ENCODE measurements around the gene ELK4.

Gene ELK4

DNA sequence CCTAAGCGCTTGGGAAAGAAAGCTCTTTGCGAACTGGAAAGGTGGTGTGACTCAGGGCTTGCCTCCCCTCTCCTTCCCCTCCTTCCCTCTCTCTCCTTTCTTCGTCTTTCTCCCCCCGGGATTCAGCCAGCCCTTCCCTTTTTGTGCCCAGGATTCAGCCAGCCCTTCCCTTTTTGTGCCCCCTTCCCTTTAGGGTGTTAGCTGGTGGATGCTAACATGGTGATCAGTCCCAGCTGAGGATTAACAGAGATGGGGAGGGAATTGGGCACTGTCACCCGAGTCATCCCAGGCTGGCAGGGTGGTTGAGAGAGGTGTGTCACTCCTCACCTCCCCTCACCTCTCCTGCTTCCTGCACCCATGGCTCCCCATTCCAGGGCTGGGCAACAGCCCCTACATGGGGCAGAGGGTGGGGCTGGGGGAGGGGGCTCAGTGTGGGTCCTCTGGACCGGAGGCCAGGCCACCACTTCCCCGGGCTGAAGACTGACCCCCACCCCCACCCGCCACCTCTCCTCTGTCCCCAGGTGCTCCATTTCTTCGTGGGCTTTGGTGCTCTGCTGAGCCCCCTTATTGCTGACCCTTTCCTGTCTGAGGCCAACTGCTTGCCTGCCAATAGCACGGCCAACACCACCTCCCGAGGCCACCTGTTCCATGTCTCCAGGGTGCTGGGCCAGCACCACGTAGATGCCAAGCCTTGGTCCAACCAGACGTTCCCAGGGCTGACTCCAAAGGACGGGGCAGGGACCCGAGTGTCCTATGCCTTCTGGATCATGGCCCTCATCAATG is 51.5 kb downstream of the ELK4 start:
- no peak for DNase-seq

DNA sequence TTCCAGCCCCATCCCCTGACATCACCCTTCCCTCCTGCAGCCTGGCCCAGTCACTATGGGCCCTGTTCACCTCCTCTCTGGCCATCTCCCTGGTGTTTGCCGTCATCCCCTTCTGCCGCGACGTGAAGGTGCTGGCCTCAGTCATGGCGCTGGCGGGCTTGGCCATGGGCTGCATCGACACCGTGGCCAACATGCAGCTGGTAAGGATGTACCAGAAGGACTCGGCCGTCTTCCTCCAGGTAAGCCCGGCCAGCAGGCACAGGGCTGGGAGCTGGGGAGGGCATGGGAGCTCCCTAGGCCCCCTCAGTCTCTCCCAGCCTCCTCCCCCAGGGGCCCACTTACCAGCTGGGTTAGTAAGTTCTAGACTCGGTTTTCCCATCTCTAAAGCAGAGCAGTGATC is 52.1 kb downstream of the ELK4 start:
- DNase-seq, result no peak

DNA sequence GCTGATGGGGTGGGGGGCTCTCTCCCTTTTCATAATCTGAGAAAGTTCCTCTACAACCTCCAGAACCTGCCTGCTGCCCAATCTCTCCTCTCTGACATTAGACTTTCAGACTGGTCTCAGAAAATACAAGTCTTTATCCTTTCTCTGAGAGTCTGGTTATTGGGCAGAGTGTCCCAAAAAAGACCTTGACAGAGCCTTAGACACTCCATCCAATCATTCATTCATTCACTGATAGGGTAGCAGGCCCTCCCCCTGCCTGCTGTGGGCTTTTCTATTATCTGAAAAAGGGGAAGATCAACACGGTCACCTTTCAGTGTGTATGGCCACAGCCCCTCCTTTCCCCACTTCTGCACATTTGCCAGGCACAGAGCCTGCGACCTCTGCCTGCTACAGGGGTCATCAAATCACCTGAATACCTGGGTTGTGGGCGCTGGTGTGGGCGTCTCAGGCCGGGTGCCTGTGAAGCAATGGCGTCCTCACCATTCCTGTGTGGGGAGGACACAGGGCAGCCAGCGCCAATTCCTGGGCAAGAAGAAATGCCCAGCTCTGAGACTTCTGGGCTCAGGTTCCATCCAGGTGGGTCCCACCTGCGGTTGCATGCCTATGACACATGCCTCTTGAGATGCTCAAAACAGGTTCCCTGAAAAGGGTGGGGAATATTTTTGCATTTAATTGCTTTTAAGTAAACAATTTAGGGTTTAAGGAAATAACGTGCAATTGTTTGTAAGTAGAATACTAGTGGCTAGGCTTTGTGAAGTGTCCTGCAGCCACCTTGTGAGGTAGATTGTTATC is 52.8 kb downstream of the ELK4 start:
- no peak for DNase-seq

DNA sequence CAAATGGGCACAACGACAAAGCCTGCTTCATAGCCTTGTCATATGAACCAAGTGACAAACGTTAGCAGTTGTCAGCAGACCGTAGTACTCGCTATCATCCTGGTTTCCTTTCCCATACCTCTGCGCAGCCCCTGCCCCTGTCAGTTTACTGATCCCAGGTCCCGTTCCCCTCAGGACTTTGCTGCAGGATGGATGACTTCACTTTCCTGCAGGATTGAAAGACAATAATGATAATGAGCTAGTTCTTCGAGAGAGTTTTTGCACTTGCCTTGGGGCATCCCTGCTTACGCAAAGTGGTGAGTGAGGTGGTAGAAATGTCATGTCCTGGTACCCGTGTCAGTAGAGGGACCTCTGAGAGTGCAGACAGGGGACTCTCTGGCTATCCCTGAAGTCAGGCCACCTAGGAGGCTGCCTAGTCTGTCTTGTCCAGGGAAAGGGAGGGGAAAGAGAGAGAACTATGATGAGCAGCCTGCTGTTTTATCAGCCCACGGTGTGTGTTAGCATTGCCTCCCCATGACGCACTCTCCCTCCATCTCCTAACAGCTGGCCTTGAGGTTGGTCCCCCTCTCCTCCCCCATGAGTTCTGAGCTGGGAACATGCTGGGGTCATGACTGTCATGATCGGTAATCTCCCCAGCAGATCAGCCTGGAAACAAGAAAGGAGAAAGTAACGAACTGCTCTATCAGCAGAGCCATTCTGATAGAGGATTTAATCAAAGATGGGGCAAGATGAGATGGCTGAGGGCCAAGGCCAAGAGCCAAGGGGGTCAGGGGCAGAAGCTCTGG is 53.7 kb downstream of the ELK4 start:
- no peak for DNase-seq

DNA sequence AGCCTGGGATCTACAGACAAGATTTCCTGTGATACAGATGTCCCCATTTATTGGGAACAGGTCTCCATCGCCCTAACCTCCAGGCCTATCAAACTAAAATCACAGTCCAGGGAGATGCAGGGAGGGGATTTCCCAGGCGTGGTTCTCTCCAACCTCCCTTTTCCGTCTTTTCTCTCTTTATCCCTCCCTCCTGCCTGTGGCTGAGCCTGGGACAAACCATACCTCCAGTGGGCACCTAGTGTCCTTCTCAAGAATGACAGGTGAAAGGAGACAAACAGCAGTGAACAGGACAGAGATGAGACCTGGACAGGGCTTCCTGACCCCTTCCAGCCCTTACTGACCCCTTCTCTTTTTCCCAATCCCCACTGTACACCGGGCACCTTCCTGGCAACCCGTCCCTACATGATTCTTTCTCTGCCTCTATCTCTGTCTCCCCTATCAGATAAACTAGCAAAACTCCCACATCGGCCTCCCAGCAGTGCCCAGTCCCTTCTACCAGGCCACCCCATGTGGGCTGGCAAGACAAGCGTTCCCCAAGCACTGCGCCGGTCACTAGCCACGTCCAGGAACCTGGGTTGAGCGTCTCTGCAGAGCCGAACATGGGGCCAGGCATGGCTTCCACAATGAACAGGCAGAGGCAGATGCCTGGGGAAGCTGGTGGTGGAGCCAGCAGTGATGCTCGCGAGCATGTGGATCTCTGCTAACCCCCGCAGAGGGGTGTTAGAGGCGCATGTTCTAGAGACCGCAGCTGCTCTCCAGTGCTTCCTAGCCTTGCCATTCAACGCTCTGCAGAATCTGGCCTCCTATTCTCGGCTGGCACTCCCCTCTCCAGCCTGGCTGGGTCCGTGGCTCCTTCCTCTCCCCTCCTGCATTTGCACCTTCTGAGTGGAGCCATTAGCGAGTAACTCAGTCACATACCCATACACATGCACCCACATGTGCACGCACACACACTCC is 54.7 kb downstream of the ELK4 start:
- DNase-seq, result no peak

DNA sequence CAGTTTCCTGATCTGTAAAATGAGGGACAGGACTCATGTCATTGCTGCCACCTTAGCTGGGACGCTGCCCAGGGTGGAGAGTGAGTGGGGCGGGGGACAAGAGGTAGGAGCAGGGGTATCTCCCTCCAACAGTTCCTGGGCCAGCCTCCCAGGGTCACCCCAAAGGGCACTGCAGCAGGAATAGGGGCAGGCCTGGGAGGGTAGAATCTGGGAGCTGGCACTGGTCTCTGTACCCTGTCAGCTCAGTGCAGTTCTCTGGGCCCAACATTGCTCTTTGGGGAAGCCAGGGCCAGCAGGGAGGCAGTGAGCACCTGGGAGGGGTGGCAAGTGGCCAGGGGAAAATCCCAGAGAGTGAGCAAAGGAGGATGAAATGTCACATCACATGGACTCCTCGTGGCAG is 55.8 kb downstream of the ELK4 start:
- DNase-seq, result no peak

DNA sequence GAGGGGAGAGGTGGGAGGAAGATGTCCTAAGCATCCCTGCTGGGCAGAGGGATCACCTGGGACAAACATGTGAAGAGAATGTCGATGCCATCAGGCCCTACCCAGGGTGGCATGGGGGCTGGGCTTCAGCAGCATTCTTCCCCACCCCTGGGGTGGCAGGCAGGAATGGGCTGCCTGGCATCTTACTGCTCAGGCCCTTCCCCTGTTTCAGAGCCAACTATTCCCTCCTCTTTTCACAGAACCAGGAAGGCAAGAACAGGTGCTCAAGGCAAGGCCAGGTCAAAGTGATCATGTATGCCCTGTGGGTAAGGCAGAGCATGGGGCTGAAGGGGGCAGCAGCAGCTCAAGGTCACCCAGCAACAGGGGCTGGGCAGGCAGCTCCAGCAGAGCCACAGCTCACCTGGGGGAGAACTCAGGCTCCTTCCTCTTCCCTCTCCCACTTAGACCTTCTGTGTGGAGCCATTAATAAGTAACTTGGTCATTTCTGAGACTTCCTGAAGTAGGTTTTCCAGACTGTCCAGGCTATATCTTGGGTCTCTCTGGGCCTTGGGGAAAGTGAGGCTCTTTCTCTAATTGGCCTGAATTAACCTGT is 56.4 kb downstream of the ELK4 start:
- DNase-seq, result no peak

DNA sequence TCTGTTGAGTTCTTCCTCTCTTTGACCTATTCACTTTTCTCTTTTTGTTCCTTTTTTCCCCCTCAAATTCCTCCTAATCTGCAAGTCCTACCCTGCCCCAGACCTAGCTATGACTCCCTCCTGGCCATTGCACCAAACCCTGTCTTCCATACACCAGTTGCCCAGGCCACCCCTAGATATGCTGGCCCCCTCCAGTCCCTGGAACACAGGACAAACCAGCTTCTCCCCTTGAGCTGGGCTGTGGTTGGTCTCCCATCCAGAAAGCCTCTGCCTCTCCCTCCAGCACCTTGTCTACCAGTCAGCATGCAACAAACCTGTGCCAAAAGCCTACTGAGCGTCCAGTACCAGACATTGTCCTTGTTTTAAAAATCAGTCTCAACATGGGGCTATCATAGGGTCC is 59.4 kb downstream of the ELK4 start:
- no peak for DNase-seq

DNA sequence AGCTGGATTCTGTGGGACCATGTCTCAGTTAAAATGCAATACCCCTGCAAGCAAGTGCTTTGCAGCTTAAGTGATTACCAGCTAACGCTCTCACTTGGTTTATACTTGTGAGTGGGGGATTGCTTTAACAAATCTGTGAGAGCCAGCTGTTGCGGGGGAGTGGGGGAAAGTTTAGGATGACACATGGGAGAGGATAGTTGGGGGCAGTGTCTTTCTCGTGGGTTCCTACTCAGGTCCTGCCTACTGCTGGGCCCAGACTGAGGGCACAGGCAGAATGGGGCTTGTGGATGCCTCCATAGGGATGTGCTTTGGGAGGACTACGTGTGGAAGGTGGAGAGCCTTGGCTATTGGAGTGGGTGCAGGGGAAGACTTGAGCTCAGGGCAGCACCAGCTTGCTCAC is 60.1 kb downstream of the ELK4 start:
- no peak for DNase-seq

DNA sequence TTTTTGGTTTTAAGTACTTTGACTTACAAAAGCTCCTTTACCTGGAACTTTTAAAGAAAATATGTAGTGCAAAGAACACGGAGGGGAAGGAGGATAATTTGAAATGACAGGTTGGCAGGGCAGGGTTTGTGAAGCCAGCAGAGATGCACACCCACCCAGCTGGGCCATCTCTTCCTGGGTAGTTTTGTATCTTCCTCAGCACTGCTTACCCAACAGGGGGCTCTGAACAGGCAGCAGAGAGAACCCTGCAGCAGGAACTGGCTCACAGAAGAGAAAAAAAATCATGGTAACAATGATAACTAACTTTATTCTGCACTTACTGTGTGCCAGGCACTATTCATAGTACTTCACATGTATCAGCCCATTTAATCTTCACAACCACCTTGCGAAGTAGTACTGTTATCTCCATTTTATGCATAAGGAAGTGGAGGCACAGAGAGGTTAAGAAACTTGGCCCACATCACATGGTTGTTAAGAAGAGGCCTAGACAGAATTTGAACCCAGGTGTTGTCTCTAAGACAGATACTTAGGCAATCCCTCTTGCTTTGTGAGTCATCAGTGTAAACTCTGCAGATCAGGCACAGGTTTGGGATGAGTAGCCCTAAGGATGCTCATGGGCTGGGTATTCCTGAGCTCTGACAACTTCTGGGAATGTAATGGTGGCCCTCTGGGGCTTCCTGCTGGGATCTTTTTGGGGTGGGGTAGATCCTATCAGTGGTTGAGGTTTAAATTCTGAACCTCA is 60.8 kb downstream of the ELK4 start:
- DNase-seq, result no peak

DNA sequence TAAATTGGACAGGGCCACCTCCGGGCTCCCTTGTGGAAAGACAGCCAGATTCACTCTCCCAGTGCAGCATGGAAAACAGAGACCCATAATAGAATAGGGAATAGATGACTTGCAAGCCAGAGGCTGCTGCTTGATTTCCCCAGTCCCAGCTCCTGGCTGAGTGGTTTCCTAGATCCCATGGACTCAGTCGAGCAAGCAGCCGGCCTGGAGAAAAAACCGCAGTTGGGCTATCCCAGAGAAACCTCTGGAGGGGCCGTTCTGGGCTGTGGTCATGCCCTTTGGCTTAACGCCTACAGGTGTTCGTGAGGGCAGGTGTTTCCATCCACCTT is 61.7 kb downstream of the ELK4 start:
- DNase-seq, result no peak

DNA sequence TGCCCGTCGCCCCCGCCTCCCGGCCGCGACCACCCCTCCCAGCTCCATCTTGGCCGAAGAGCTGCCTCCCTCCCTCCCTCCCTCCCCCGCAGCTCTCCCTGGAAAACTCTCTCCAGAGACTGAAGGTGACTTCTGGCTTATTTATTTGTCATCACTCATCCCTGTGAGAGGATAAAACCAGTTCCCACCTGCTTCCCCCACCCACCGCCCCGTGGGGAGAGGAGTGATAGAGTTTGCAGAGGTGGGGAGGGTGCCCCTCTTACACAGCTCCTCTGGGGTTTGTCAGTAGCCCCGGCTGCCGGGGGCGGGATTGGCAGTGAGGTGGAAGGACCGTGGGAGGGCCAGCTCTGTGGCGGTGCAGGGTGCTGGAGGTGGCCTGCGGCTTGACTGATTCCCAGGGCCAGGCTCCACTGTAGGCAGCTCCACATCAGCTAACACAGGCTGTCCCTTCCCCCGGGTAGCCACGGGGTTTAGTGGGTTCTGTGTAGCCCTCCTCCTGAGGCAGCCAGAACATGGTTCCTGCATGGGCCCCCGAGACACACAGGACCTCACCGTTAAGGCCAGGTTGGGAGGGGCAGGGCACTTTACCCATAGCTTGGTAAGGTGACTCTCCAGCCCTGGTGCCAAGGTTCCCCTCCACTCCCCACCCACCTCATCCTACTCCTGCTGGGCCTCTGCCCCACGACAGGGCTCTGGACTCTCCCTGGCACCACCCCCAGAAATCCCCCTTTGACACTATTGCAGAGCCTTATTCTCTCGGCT is 62.2 kb downstream of the ELK4 start:
- no peak for DNase-seq

DNA sequence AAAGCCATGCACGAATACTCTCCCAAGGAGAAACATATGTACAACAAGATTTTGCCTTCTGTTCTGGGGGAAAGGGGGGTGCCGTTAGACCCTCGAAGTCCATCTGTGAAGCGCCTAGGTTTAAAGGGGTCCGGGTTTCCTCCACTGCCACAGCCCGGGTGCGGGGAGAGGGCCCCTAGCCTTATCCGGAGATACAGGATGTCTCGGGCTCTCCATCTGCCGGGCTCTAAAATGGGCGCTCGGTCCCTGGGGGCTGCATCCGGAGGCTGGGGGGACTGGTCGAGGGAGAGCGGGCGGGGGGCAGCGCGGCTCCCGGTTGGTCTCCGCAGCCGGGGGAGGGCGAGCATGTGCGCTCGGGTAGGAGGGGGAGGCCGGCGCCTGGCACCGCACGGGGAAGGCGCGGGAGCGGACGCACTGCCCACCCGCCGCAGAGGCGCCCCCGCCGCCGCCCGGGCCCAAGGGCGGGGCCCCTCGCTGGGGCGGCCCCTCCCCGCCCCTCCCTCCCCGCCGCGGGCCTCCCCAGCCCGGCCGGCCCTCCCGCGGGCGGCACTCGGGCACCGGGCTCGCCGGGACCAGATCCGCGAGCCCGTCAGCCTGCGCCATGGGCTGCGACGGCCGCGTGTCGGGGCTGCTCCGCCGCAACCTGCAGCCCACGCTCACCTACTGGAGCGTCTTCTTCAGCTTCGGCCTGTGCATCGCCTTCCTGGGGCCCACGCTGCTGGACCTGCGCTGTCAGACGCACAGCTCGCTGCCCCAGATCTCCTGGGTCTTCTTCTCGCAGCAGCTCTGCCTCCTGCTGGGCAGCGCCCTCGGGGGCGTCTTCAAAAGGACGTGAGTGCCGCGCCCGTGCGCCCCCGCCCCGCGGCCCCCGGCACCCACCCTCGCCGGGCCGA is 63.1 kb downstream of the ELK4 start:
- no peak for DNase-seq

DNA sequence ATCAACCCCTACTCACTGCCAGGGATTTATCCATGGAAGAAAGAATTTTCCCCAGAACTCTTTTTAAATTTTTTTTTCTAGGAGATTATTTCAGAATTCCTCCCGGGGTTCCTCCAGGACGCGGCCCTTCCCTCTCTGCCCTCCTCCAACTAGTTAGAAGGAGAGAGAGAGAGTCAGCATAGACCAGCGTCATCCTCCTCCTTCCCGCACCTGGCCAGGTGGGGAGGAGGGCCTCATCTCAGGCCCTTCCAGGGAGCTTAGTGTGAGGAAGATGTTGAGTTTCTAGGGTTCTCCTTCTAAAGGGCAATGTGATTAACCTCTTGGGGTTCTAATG is 63.7 kb downstream of the ELK4 start:
- DNase-seq, result no peak

DNA sequence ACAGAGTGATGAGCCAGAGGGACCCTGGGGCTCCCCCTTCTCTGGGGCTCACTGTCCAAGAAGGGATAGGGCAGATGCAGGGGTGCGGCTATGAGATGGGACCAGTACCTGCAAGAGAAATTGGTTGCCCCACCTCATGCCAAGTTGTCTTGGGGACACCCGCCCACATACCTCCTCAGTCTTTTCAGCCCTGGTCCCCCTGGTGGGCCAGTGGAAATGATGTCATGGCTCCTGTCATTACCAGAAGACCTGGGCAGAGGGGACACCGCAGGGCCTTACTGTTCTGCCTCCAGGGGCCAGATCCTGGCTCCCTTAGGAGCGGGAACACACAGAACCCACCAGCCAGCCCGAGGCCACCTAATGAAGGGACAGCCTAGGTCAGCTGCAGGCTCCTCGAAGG is 64.1 kb downstream of the ELK4 start:
- no peak for DNase-seq

DNA sequence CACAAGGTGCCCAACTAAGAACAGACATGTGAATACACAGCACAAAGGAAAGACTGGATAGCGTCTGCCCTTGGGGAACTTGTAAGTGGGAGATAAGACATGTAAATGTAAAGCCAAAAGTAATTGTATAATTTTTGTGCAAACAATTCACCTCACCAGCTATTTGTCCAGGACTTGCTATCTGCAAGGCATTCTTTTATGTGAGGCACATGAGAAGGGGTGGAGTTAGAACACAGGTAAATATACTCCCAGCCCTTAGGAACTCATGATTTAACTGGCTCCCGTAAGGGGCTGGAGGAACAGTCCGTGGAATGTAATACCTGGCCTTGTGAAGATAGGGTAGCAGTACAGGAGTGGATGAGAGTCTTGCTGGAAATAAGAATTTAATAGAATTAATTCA is 66.0 kb downstream of the ELK4 start:
- DNase-seq, result no peak

DNA sequence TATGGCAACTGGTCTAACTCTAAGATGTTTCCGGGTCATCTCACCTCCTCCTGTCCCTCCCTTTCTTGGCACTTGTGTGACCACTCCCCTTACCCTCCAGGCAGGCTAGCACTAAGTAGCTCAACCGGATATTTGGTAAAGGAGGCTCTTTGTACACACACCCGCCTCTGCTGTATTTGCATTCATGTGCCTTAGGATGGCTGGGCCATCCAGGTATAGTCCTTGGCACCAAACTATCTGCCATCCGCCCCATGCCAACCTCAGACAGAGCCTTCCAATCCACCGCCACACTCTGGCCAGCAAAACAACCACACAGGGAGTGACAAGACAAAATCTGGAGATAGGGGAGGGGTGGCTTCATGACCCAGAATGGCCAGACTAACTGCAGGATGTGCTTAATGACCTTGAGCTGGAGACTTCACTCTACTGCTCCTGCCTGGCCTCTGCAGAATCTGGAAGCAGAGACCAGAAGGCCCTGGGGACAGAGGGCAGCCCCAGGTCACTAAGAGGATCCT is 67.8 kb downstream of the ELK4 start:
- DNase-seq, result no peak

DNA sequence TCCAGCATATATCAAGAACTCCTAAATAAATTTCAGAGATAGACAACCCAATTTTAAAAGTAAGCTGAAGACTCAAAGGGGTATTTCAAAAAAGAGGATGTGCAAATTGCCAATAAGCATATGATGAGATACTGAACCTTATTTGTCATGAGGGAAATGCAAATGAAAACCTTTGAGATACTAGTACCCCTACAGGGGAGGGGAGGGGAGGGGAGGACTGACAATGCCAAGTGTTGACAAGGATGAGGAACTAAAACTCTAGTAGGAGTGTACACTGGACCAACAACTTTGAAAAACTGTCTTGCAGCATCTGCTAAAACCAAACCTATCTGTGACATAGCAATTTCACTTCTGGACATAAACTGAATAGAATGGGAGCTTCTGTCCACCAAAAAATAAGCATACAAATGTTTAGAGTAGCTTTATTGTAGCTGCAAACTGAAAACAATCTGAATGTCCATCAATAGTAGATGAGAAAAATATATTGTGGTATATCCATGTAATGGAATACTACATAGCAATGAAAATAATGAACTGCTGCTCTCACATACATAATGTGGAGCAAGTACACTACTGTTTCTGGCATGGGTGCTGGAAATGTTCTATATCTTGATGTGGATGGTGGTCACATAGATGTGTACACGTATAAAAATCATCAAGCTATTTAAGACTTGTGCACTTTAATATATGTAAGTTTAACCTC is 70.2 kb downstream of the ELK4 start:
- DNase-seq, result no peak
